Measurements from ENCODE around the gene NEDD4. TPM values are rescaled to one million over a fixed set of nuclear protein-coding genes. Genes with fewer than 3 reads are reported as not detected.

Gene NEDD4
- total and polyA plus RNA-seq, 2 experiments from 2014 or later: 11.0 to 21.8 TPM

DNA sequence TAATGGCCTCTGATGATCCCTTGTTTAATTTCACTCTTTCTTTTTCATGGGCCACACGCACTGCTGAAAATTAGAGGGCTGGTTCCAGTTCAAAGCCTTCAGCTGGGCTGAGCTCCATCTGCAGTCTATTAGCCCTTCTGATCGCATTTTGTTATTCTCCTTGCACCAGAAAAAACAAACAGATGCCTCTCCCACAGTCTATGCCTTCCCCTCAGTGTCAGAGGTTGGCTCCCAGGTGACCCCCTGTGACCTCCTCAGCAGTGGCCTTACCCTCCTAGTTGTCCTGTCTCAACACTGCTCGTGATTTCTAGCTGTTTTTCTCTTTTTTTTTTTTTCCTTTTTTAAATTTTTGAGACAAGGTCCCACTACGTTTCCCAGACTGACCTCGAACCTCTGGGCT, 173.4 kb downstream of the NEDD4 start:
- Histone ChIP-seq H3K4me2 (ENCODE audit: unreplicated experiment) (no peak overlapping the region), H3K4me1 (ENCODE audit: insufficient read depth) (peaks cover 19% of the 10 kb centered on the region), H3K27ac (no peak overlapping the region), H3K9ac (no peak overlapping the region), H4K20me1 (ENCODE audit: insufficient read depth) (no peaks in the 10 kb centered on the region), H2AFZ (no peak overlapping the region), H3K9me3 (ENCODE audit: low read depth) (no peaks in the 10 kb centered on the region), H3K9me2 (ENCODE audit: insufficient read depth) (no peaks in the 10 kb centered on the region), H3K27me3 (replicated peaks; ENCODE audit: insufficient read depth) (no peaks in the 10 kb centered on the region), H3K4me3 (no peak overlapping the region), H3K79me2 (ENCODE audit: insufficient read depth) (no peaks in the 10 kb centered on the region), H3F3A (ENCODE audit: insufficient read depth) (peaks cover 27% of the 10 kb centered on the region), H3K36me3 (ENCODE audit: low read depth) (no peaks in the 10 kb centered on the region)
- DNase-seq: no peak
- in situ Hi-C loops (cut with MboI): no loop called here
- TF ChIP-seq EZH2 (IDR thresholded peaks at IDR 0.05; ENCODE audit: insufficient read depth, poor library complexity, severe bottlenecking) (no peak), EZH2phosphoT487 (IDR thresholded peaks at IDR 0.05; ENCODE audit: insufficient read depth, low read depth) (no peak)
- 53 to 61% methylated on average over 5 of the region's 5 CpGs for WGBS, 2 experiments (ENCODE audit: low coverage in 1 of 2, low lambda C conversion rate in 2 of 2, missing lambda C conversion rate in 2 of 2)

DNA sequence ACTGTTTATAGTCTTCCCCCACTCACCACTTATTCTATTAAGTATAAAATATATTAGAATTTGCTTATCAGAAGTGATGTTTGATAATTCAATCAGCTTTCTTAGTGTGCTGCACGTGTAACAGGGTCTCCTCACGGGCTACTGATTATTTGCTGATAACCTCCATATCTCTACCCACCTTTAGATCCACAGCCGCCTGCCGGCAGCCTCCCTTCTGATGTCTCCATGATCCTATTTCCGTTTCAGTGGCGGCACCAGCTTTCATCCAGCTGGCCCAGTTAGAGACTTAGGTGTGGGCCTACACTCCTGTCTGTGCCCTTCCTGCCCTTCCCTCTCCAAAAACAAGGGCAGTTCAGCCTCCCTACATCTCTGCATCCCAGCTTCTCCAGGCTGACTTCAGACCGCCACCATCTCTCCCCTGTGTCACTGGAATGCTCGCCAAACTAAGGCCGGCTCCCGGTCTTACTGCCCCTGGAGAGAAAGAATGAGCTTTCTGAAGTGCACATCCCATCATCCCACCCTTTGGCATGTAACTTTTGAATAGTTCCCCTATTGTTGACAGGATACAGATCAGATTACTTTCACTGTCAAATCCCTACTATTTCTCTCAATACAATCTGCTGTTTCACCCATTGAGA, 173.9 kb downstream of the NEDD4 start:
- DNase-seq: no peak

DNA sequence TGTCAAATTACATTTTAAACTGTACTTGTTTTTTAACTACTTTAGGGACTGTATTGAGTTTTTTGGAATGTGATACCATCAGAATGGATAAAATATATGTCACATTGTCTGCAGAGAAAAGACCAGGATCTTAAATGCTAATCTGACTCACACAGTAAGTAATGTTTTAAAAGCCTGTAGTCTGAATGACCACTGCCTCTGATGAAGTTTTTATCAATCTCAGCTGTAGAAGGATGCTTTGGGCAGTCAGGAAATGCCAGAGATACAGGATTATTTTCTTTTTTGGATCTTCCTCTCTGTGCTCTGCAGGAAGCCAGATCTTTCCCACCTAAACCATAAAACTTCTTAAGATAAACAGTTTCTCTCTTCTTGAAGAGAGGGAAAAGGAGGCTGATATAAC, 177.4 kb downstream of the NEDD4 start:
- peak; percentile 39 for DNase-seq
- H2AFZ ChIP-seq: no peak overlapping the region
- H3K9me2 ChIP-seq (ENCODE audit: insufficient read depth): no peaks in the 10 kb centered on the region
- peaks cover 7% of the 10 kb centered on the region for H3F3A ChIP-seq (ENCODE audit: insufficient read depth)
- no peaks in the 10 kb centered on the region for H3K79me2 ChIP-seq (ENCODE audit: insufficient read depth)
- H3K4me3 ChIP-seq: no peak overlapping the region
- H3K4me2 ChIP-seq (ENCODE audit: unreplicated experiment): no peak overlapping the region
- in situ Hi-C loops (cut with MboI): no loop called here
- no peak overlapping the region for H3K9ac ChIP-seq
- TF ChIP-seq EZH2 (IDR thresholded peaks at IDR 0.05; ENCODE audit: insufficient read depth, poor library complexity, severe bottlenecking) (no peak), EZH2phosphoT487 (IDR thresholded peaks at IDR 0.05; ENCODE audit: insufficient read depth, low read depth) (no peak)
- H3K36me3 ChIP-seq (ENCODE audit: low read depth): no peaks in the 10 kb centered on the region
- peaks cover 7% of the 10 kb centered on the region for H3K4me1 ChIP-seq (ENCODE audit: insufficient read depth)
- H3K9me3 ChIP-seq (ENCODE audit: low read depth): no peaks in the 10 kb centered on the region
- no peaks in the 10 kb centered on the region for H3K27me3 ChIP-seq (replicated peaks; ENCODE audit: insufficient read depth)
- H4K20me1 ChIP-seq (ENCODE audit: insufficient read depth): no peaks in the 10 kb centered on the region
- H3K27ac ChIP-seq: no peak overlapping the region

More for the DNA sequence above, 173.9 kb downstream of the NEDD4 start:
- Histone ChIP-seq H3F3A (ENCODE audit: insufficient read depth) (peaks cover 27% of the 10 kb centered on the region), H3K36me3 (ENCODE audit: low read depth) (no peaks in the 10 kb centered on the region), H3K79me2 (ENCODE audit: insufficient read depth) (no peaks in the 10 kb centered on the region), H3K9me3 (ENCODE audit: low read depth) (no peaks in the 10 kb centered on the region), H3K9ac (no peak overlapping the region), H3K4me3 (no peak overlapping the region), H3K27ac (no peak overlapping the region), H3K4me1 (ENCODE audit: insufficient read depth) (peaks cover 19% of the 10 kb centered on the region), H3K27me3 (replicated peaks; ENCODE audit: insufficient read depth) (no peaks in the 10 kb centered on the region), H3K9me2 (ENCODE audit: insufficient read depth) (no peaks in the 10 kb centered on the region), H3K4me2 (ENCODE audit: unreplicated experiment) (no peak overlapping the region), H4K20me1 (ENCODE audit: insufficient read depth) (no peaks in the 10 kb centered on the region), H2AFZ (no peak overlapping the region)
- 71 to 75% methylated on average over 10 of the region's 10 CpGs for WGBS, 2 experiments (ENCODE audit: low coverage in 1 of 2, low lambda C conversion rate in 2 of 2, missing lambda C conversion rate in 2 of 2)
- in situ Hi-C loops (cut with MboI): no loop called here
- TF ChIP-seq EZH2 (IDR thresholded peaks at IDR 0.05; ENCODE audit: insufficient read depth, poor library complexity, severe bottlenecking) (no peak), EZH2phosphoT487 (IDR thresholded peaks at IDR 0.05; ENCODE audit: insufficient read depth, low read depth) (no peak)

DNA sequence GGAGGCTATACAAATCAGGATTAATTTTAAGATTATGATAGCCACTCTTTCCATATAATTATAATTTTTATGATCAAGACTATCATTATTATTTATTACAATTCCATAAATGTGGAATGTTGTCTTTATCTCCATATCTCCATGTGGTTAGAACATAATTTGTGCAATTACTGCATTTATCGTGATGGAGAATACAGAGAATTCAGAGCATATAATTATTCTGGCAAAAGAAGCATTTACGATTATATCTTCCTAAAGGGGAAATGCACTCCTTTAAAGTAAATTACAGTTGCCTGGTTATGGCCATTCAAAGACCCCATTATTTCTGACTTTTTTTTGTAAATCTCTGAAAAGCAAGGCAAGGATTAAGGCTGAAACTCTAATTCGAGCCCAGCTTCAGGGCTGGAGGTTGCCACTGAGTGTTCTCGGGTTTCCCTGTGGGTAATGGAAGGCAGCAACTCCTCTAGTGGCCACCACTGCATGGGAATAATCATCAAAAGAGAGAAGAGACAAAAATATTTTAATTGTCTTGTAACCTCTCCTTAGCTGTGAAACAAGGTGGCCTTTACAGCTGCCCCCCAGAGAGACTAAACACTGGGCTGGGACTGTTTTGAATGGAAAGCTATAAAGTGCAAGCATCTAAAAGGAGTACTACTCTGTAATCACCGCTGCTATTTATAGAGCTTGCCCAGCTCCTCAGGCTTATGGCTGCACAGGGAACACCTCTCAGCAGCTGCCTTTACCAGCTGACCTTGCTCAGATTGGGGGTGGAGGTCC, 190.6 kb downstream of the NEDD4 start:
- DNase-seq: no peak
- Histone ChIP-seq H3K79me2 (ENCODE audit: insufficient read depth) (no peaks in the 10 kb centered on the region), H4K20me1 (ENCODE audit: insufficient read depth) (no peaks in the 10 kb centered on the region), H3K27me3 (replicated peaks; ENCODE audit: insufficient read depth) (0 out of 2 replicates have a peak, but pooled peaks cover 11% of the 10 kb centered on the region), H3K36me3 (ENCODE audit: low read depth) (no peaks in the 10 kb centered on the region), H2AFZ (no peak overlapping the region), H3K4me2 (ENCODE audit: unreplicated experiment) (no peak overlapping the region), H3K27ac (no peak overlapping the region), H3K4me1 (ENCODE audit: insufficient read depth) (no peaks in the 10 kb centered on the region), H3K9ac (no peak overlapping the region), H3K9me3 (ENCODE audit: low read depth) (no peaks in the 10 kb centered on the region), H3F3A (ENCODE audit: insufficient read depth) (no peaks in the 10 kb centered on the region), H3K4me3 (no peak overlapping the region), H3K9me2 (ENCODE audit: insufficient read depth) (no peaks in the 10 kb centered on the region)
- TF ChIP-seq EZH2phosphoT487 (IDR thresholded peaks at IDR 0.05; ENCODE audit: insufficient read depth, low read depth): no peak
- no peak for TF ChIP-seq EZH2 (IDR thresholded peaks at IDR 0.05; ENCODE audit: insufficient read depth, poor library complexity, severe bottlenecking)
- in situ Hi-C loops (cut with MboI): no loop called here
- WGBS, 2 experiments (ENCODE audit: low coverage in 1 of 2, low lambda C conversion rate in 2 of 2, missing lambda C conversion rate in 2 of 2): 72 to 74% methylated on average over 5 of the region's 5 CpGs

Measured in GM23248 (cell line).